GM23248 (cell line): ENCODE measurements around the gene TMEM178B. TPM values are rescaled to one million over a fixed set of nuclear protein-coding genes. Genes with fewer than 3 reads are reported as not detected.

Experiments used
- DNase-seq: peaks from one replicate; pipeline ENCODE4 v3.0.0-alpha.2; 2015
- H2AFZ ChIP-seq: fragments of 200-600 bp; sonication (generic); 2 replicates; pipeline ENCODE4 v1.6.1; 2016; ENCODE audit warnings: antibody characterized with exemption
- H3F3A ChIP-seq: fragments of 200-600 bp; sonication (generic); 2 replicates; pipeline ENCODE4 v1.6.1; 2016; ENCODE audit warnings: mild to moderate bottlenecking, antibody characterized with exemption, mixed run types; ENCODE audit not compliant: insufficient read depth
- H3K27ac ChIP-seq: fragments of 200-600 bp; sonication (generic); 2 replicates; pipeline ENCODE4 v1.5.1; 2016; ENCODE audit warnings: mild to moderate bottlenecking
- H3K27me3 ChIP-seq: fragments of 200-600 bp; sonication (generic); replicated peaks from 2 replicates; pipeline ENCODE4 v1.6.1; 2016; ENCODE audit warnings: mild to moderate bottlenecking; ENCODE audit not compliant: insufficient read depth
- H3K36me3 ChIP-seq: fragments of 200-600 bp; sonication (generic); 2 replicates; pipeline ENCODE4 v1.6.1; 2016; ENCODE audit warnings: low read depth, mild to moderate bottlenecking
- H3K4me1 ChIP-seq: fragments of 200-600 bp; sonication (generic); 2 replicates; pipeline ENCODE4 v1.6.1; 2016; ENCODE audit warnings: mild to moderate bottlenecking; ENCODE audit not compliant: insufficient read depth
- H3K4me2 ChIP-seq: fragments of 200-600 bp; sonication (generic); one replicate; pipeline ENCODE4 v1.6.1; 2016; ENCODE audit warnings: mild to moderate bottlenecking; ENCODE audit not compliant: unreplicated experiment
- H3K4me3 ChIP-seq: fragments of 200-600 bp; sonication (generic); 2 replicates; pipeline ENCODE4 v1.5.1; 2016; ENCODE audit warnings: mild to moderate bottlenecking
- H3K79me2 ChIP-seq: fragments of 200-600 bp; sonication (generic); 2 replicates; pipeline ENCODE4 v1.6.1; 2016; ENCODE audit warnings: mild to moderate bottlenecking; ENCODE audit not compliant: insufficient read depth
- H3K9ac ChIP-seq: fragments of 200-600 bp; sonication (generic); 2 replicates; pipeline ENCODE4 v1.6.1; 2016; ENCODE audit warnings: mild to moderate bottlenecking
- H3K9me2 ChIP-seq: fragments of 200-600 bp; sonication (generic); 2 replicates; pipeline ENCODE4 v1.6.1; 2016; ENCODE audit warnings: mixed run types, mild to moderate bottlenecking, moderate library complexity; ENCODE audit not compliant: insufficient read depth
- H3K9me3 ChIP-seq: fragments of 200-600 bp; sonication (generic); one replicate; pipeline ENCODE4 v1.6.1; 2017; ENCODE audit warnings: low read depth
- H4K20me1 ChIP-seq: fragments of 200-600 bp; sonication (generic); 2 replicates; pipeline ENCODE4 v1.6.0; 2016; ENCODE audit not compliant: insufficient read depth
- EZH2 ChIP-seq: fragments of 200-600 bp; sonication (generic); IDR thresholded peaks from 2 replicates; pipeline ENCODE4 v1.6.1; 2018; ENCODE audit warnings: antibody characterized with exemption, mild to moderate bottlenecking; ENCODE audit not compliant: insufficient read depth, poor library complexity, severe bottlenecking
- EZH2phosphoT487 ChIP-seq: fragments of 200-600 bp; sonication (generic); IDR thresholded peaks from 2 replicates; pipeline ENCODE4 v1.6.1; 2018; ENCODE audit warnings: antibody characterized with exemption, moderate library complexity, mild to moderate bottlenecking, low read depth; ENCODE audit not compliant: insufficient read depth
- WGBS, 2 experiments: methylation state at CpG; one replicate each; pipeline ENCODE4 v1.1.6; 2015 to 2017; ENCODE audit warnings: low lambda C conversion rate in 2 of 2, low coverage in 1 of 2; ENCODE audit errors: missing lambda C conversion rate in 2 of 2; 5-methylcytosine and 5-hydroxymethylcytosine counted together
- in situ Hi-C: fragments of 300-500 bp; cut with MboI; formaldehyde crosslinking; loops from 2 replicates; pipeline ENCODE4 v1.15.0; 2020
- polyA plus RNA-seq: library from polyadenylated mRNA; unstranded; fragments of >200 nt; fragmentation: Nextera tagmentation; extraction: Ambion mirVana; gene quantifications from 2 replicates; pipeline ENCODE4 v1.2.1, GENCODE V29; 2016
- total RNA-seq: library from RNA; depleted of rRNA; stranded (reverse); fragments of >200 nt; shearing (Covaris generic); gene quantifications from 2 replicates; pipeline ENCODE4 v1.2.3, GENCODE V29; 2014

TMEM178B gene
- total and polyA plus RNA-seq, 2 experiments from 2014 or later = 0.05 to 0.22 TPM

DNA sequence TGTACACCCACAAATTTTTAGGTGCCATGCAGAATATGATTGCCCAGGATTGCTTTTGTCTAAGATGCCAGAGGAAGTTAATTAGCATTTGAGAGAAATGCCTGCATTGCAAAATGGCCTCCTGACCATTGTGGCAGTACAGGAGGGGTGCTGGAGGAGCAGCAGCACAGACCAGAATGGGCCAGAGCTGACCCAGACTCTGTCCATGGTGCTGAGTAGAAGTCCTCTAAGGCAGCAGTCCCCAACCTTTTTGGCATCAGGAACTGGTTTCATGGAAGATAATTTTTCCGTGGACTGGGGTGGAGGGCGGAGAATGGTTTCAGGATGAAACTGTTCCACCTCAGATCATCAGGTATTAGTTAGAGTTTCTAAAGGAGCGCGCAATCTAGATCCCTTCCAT is 259.6 kb downstream of the TMEM178B start:
- H3K4me3 ChIP-seq = no peak overlapping the region
- H3K4me1 ChIP-seq = no peaks in the 10 kb centered on the region
- no peaks in the 10 kb centered on the region for H3K79me2 ChIP-seq
- H3K27me3 ChIP-seq = no peaks in the 10 kb centered on the region
- H3K4me2 ChIP-seq = no peak overlapping the region
- H3F3A ChIP-seq = no peaks in the 10 kb centered on the region
- H2AFZ ChIP-seq = no peak overlapping the region
- in situ Hi-C loops = no loop called here
- peak; percentile 4 for DNase-seq
- H3K36me3 ChIP-seq = no peaks in the 10 kb centered on the region
- H3K27ac ChIP-seq = no peak overlapping the region
- H3K9me3 ChIP-seq = no peaks in the 10 kb centered on the region
- WGBS, 2 experiments = 47% methylated on average over 4 of the region's 4 CpGs
- H3K9ac ChIP-seq = no peak overlapping the region
- no peak for TF ChIP-seq EZH2
- TF ChIP-seq EZH2phosphoT487 = no peak
- no peaks in the 10 kb centered on the region for H3K9me2 ChIP-seq
- H4K20me1 ChIP-seq = no peaks in the 10 kb centered on the region

DNA sequence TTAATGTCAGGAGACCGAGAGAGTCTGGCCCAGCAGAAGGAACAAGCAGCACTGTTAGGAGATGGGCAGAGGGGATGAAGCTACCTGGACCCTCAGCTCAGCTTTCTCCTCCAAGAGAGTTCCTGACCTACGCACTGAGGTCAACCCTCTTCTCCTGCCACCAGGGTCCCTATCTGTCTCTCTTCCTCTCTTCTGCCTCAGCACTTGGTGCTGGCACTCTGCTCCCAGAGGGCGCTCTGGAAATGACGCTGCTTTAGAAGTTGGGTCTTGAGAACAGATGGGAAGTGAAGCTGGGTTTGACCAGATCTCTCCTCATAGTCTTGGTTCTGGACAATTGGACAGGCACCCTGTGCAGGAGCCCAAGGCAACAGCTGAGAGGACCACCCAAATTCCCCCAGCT is 261.3 kb downstream of the TMEM178B start:
- H3K27ac ChIP-seq = no peak overlapping the region
- no peak overlapping the region for H3K4me3 ChIP-seq
- H3K9me2 ChIP-seq = no peaks in the 10 kb centered on the region
- no peaks in the 10 kb centered on the region for H3K27me3 ChIP-seq
- H2AFZ ChIP-seq = no peak overlapping the region
- no peak overlapping the region for H3K9ac ChIP-seq
- H3K9me3 ChIP-seq = no peaks in the 10 kb centered on the region
- H3K79me2 ChIP-seq = no peaks in the 10 kb centered on the region
- in situ Hi-C loops = no loop called here
- no peak for DNase-seq
- no peaks in the 10 kb centered on the region for H3K36me3 ChIP-seq
- no peaks in the 10 kb centered on the region for H3F3A ChIP-seq
- WGBS, 2 experiments = 32 to 48% methylated on average over 4 of the region's 4 CpGs
- H3K4me2 ChIP-seq = no peak overlapping the region
- H4K20me1 ChIP-seq = no peaks in the 10 kb centered on the region
- TF ChIP-seq EZH2 = no peak
- no peak for TF ChIP-seq EZH2phosphoT487
- H3K4me1 ChIP-seq = no peaks in the 10 kb centered on the region

DNA sequence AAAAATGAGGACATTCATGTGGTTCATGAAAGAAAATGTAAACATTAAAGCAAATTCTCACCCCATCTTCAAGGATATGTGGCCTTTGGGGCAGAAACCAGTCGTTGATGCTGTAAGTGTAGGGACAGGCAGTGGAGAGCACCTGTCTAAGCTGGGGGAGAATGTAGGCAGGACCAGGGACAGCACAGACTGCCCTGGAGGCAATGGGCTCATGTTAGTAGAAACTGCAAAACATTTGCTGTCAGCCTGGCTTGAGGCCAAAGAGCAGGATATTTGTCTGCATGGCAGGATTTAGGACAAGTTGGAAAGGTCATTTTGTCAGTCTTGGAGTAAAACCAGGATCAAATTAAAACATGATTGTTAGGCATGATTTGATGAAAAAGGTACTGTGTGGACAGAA is 265.7 kb downstream of the TMEM178B start:
- no peak for DNase-seq

DNA sequence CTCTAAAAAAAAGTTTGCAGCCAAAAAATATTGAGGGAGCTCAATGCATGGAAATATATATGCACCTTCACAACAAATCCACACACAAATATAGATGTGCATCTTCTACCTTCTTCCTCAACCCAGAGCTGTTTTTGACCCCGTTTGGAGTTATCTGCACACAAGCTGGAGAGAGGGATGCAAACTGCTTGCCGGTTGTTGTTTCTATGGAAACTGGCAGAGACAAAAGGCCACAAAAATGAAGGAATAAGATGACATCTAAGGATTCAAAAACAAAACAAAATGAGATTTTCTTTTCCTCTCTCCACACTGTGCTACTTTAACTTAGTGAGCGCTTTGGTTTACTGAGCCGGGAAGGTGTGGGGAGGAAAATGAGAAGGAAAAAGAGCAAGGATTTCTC is 267.1 kb downstream of the TMEM178B start:
- no peak overlapping the region for H3K27ac ChIP-seq
- in situ Hi-C loops = no loop called here
- 37 to 41% methylated on average over 4 of the region's 4 CpGs for WGBS, 2 experiments
- no peak overlapping the region for H3K4me3 ChIP-seq
- no peaks in the 10 kb centered on the region for H4K20me1 ChIP-seq
- H3K27me3 ChIP-seq = no peaks in the 10 kb centered on the region
- no peaks in the 10 kb centered on the region for H3K9me2 ChIP-seq
- DNase-seq = no peak
- no peaks in the 10 kb centered on the region for H3K4me1 ChIP-seq
- no peaks in the 10 kb centered on the region for H3K79me2 ChIP-seq
- H3K36me3 ChIP-seq = no peaks in the 10 kb centered on the region
- no peaks in the 10 kb centered on the region for H3F3A ChIP-seq
- TF ChIP-seq EZH2 (no peak), EZH2phosphoT487 (no peak)
- no peak overlapping the region for H3K9ac ChIP-seq
- H3K4me2 ChIP-seq = no peak overlapping the region
- no peak overlapping the region for H2AFZ ChIP-seq
- no peaks in the 10 kb centered on the region for H3K9me3 ChIP-seq

More for the DNA sequence above, 265.7 kb downstream of the TMEM178B start:
- Histone ChIP-seq H2AFZ (no peak overlapping the region), H3K9me3 (no peaks in the 10 kb centered on the region), H3K79me2 (no peaks in the 10 kb centered on the region), H3F3A (no peaks in the 10 kb centered on the region), H3K4me1 (no peaks in the 10 kb centered on the region), H4K20me1 (no peaks in the 10 kb centered on the region), H3K9ac (no peak overlapping the region), H3K4me2 (no peak overlapping the region), H3K36me3 (no peaks in the 10 kb centered on the region), H3K4me3 (no peak overlapping the region), H3K27me3 (no peaks in the 10 kb centered on the region), H3K9me2 (no peaks in the 10 kb centered on the region), H3K27ac (no peak overlapping the region)
- in situ Hi-C loops = no loop called here
- TF ChIP-seq EZH2phosphoT487 = no peak
- no peak for TF ChIP-seq EZH2
- WGBS, 2 experiments = 0% methylated on average over 1 of the region's 1 CpG
